NCI-H146 (cell line): ENCODE measurements around the gene CCDC110.
A peak's percentile ranks its signal among the peaks of the same experiment; 100 is the strongest.

ENCODE experiments used
- DNase-seq: peaks from one replicate; lab custom pipeline; 2025; lab: John Stamatoyannopoulos, UW

CCDC110 gene

GRCh38 chr4:185472103-185472542 lies 590 bp upstream of the CCDC110 start:
- peak; percentile 6 for DNase-seq

- peak; percentile 59 for DNase-seq
These were observed 885 bp downstream of the CCDC110 start for GRCh38 chr4:185470501-185471195.

- DNase-seq, result no peak
These were observed 1.9 kb downstream of the CCDC110 start for GRCh38 chr4:185469580-185470154.

- no peak for DNase-seq
These were observed 2.5 kb downstream of the CCDC110 start for GRCh38 chr4:185468999-185469398.

DNA sequence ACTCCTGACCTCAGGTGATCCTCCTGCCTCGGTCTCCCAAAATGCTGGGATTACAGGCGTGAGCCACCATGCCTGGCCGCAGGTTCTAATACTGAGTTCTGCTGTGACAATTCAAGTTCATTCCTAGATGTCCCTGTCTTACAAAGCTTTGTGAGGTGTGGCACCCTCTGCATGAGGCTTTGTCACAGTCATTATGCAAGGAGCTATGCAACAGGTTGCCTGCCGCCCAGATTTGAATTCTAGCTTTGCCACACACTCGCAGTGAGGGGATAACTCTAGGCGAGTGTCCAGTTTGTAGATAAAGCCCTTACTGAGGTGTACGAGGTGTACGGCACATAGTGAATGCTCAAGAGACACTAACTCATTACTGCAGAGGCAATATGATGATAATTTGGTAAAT lies 3.5 kb downstream of the CCDC110 start:
- DNase-seq, result no peak

GRCh38 chr4:185467101-185467500 lies 4.4 kb downstream of the CCDC110 start:
- DNase-seq, result no peak

GRCh38 chr4:185465707-185466106 lies 5.8 kb downstream of the CCDC110 start:
- DNase-seq, result no peak

GRCh38 chr4:185464887-185465286 lies 6.6 kb downstream of the CCDC110 start:
- no peak for DNase-seq

DNA sequence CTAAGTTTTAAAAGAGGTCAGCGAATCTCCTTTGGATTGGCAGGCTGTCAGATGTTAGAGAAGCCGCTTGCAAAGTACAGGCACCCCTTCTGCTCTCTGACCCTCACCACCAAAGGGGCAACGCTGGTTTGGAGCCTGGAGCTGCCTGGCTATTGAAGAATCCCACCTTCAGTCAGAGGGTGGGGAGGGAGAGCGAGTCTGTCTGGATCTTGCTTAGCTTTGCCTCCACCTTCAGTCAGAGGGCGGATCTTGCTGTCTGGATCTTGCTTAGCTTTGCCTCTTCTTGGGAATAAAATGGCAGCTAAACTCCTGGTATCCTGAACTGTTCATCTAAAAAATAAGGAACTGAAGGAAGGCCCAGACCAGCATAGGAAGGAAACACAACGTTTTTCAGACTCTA lies 7.3 kb downstream of the CCDC110 start:
- no peak for DNase-seq

DNA sequence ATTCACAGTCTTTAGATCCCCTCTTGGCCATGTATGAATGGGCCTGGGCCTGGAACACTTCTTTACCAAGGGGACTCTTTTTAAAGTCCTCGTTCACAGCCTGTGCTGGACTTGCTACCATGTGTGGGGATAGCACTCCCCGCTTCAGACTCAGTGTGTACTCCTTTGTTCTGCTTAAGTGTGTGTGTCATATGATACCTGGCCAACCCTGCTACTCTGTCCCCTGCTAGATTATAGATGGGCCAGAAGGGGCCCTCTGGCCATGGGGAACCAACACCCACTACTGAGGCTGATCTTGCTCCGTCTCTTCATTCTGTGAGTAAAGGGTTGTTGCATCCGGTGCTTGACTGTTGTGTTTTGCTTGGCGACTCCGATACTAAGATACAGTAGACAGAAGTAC lies 8.0 kb downstream of the CCDC110 start:
- DNase-seq, result no peak

DNA sequence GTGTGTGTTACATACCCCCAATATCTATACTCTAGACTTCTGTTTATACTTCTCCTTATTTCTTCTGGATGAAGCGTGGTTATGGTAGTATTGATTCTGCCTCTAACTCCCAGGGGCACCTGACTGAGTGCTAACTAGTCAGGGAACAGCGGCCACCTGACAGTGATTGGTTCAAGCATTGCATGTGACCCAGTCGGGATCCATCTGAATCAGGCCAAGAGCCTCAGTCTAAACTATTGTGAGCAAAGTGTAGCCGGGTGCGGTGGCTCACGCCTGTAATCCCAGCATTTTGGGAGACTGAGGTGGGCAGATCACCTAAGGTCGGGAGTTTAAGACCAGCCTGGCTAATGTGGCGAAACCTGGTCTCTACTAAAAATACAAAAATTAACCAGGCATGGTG lies 10.0 kb downstream of the CCDC110 start:
- no peak for DNase-seq

- DNase-seq, result no peak
These were observed 14.4 kb downstream of the CCDC110 start for GRCh38 chr4:185457136-185457535.

DNA sequence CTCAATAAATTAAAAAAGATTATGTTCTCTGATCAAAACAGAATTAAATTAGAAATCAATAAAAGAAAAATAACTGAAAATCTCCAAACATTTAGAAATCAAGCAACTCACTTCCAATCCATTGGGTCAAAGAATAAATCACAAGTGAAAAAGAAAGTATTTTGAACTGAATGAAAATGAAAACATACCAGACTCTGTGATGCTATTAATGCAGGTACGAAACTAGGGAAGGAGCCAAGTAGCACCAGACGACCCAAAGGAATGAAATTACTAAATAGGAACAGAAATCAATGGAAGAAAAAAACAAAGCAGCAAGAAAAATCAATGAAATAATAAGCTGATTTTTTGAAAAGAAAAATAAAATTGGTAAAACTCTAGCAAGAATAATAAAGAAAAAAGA lies 15.4 kb downstream of the CCDC110 start:
- DNase-seq, result no peak

DNA sequence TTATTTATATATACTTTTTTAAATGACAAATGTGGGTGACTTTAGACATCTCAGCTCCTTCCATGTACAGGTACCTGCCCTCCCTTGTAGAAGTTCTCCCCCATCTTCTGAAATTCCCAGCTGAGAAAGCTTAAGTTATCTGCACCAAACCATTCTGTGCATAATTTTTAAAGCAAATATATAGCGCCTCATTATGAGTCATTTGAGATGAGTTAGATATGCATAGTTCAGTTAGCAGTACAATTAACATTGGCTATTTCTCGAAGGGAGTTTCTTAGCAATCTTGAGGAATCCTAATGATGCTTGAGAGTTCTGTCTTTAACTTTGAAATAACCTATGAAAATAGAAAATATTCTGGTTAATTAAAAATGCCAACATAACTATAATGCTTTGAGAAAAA lies 26.3 kb downstream of the CCDC110 start:
- no peak for DNase-seq

- no peak for DNase-seq
These were observed 30.1 kb downstream of the CCDC110 start for GRCh38 chr4:185441479-185441878.

GRCh38 chr4:185437809-185438208 lies 33.7 kb downstream of the CCDC110 start:
- DNase-seq, result no peak

DNA sequence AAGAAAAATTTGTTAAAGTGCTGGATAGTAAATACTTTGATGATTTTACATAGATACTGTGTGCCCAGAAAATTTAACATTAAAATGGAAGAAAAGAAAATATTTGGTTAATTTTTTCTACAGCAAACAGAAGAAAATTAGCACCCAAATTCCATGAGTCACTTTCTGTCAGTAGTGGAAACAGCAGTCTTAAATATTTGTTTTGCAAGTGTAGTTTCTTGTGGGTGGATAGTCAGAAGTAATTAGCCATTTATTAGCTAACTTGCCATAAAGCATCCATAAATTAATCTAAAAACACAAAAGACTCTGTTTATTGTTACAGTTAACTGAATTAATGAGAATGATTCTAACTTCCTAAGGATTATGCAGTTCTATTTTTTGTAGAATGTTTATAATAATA lies 36.1 kb downstream of the CCDC110 start:
- DNase-seq, result no peak

DNA sequence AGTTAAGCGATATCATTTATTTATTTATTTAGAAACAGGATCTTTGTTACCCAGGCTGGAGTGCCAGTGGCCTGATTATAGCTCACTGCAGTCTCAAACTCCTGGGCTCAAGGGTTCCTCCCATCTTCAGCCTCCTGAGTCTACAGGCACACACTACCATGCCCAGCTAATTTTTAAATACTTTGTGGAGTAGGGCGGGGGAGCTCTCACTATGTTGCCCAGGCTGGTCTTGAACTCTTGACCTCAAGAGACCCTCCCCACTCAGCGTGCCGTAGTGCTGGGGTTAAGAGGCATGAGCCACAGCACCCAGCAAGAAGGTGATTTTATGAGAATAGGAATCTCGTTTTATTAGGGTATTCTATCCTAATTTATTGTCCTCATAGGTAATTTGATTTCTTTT lies 41.9 kb downstream of the CCDC110 start:
- no peak for DNase-seq

GRCh38 chr4:185426960-185427688 lies 44.4 kb downstream of the CCDC110 start:
- no peak for DNase-seq

- DNase-seq, result peak; percentile 77
These were observed 45.7 kb downstream of the CCDC110 start, which contains the start of gene UFSP2 for GRCh38 chr4:185425647-185426352. UFSP2 (minus strand) TSS chr4:185425964; CDS start chr4:185425868, 96 bp downstream.

DNA sequence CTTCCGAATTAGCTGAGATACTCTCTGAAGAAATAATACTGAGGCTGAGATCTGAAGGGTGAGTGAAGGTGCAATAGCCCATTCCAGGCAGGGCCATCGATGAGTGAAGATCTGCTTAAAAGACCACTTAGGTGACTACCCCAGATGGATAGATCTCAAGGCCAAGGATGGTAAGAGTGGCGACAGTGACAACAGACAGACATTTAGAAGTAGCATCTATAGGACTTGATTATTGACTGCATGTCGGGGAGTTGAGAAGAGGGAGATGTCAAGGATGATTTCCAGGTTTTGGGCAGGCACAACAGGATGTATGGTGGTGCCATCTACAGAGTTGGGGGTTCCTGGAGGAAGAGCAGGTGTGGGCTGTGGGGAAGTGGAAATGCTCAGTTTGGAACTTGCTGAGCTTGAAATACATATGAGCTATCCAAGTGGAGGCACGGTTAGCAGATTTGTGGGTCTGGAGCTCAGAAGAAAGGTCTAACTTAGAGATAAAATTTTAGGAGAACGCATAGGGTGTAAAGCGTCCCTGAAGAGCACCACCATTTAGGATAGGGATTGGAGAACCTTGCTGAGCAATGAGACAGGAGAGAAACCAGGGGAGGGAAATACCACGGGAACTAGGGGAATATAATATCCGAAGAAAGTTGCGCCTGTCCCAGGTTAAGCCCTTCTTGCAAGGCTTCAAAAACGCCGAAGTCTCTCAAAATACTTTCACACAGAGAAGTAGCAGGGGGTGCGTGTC lies 46.5 kb downstream of the CCDC110 start:
- DNase-seq, result peak; percentile 21
